ENCODE results near the gene ZBTB2. TPM values are rescaled to one million over a fixed set of nuclear protein-coding genes. Genes with fewer than 3 reads are reported as not detected.
"Not testable (repeated sequence)": the region's sequence is repeated elsewhere in the genome, so short reads cannot be mapped to it uniquely, and the experiment has no call there.

The ZBTB2 gene
- total RNA-seq, 2 donors from 2014 or later: 11.4 to 15.2 TPM

GRCh38 chr6:151385177-151385576, 6.2 kb downstream of the ZBTB2 start:
- Histone ChIP-seq H3K9me3 (ENCODE audit: control insufficient read depth, low read length) (no peaks in the 10 kb centered on the region), H3K4me1 (ENCODE audit: control insufficient read depth, insufficient read depth, low read length) (peaks cover 4% of the 10 kb centered on the region), H3K36me3 (ENCODE audit: control insufficient read depth, insufficient read depth, low read length) (peaks cover 12% of the 10 kb centered on the region), H3K9ac (ENCODE audit: extremely low read depth, low read length, poor library complexity, severe bottlenecking) (no peak overlapping the region), H3K27ac (ENCODE audit: low read depth, low read length) (no peak overlapping the region), H3K27me3 (ENCODE audit: control insufficient read depth, insufficient read depth, low read length, poor library complexity, severe bottlenecking) (no peaks in the 10 kb centered on the region), H3K4me3 (ENCODE audit: low read length) (no peak overlapping the region)
- Mint-ChIP-seq H3K4me3 (no peak overlapping the region), H3K36me3 (ENCODE audit: low read depth) (peaks cover 11% of the 10 kb centered on the region), H3K9me3 (no peaks in the 10 kb centered on the region), H3K27ac (no peak overlapping the region), H3K27me3 (ENCODE audit: insufficient read depth) (no peaks in the 10 kb centered on the region), H3K4me1 (peaks cover 29% of the 10 kb centered on the region)
- 95% methylated on average over 1 of the region's 1 CpG; no CpG with 5 or more reads in 1 of the 2 experiments for WGBS, 2 experiments (ENCODE audit: insufficient coverage in 1 of 2, insufficient read length in 1 of 2)
- no peak for TF ChIP-seq CTCF (conservative IDR thresholded peaks at IDR 0.05)
- DNase-seq: no peak

DNA sequence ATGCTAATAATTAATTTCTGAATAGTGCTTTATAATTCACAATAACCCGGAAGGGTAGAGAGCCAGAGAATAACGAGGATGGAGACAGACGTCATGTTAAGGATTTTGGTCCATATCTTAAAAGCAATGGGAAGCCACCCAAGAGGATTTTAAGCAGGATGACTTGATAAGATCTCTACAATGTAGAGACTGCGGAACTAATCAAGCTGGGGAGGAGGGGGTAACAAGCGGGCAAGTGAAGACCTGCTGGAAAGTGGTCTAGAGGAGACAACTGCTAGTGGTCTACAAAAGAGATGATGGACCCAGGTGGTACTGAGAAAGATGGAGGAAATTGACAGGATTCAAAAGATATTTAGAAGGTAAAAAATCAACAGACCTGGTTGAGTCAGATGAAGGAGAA, 7.2 kb downstream of the ZBTB2 start:
- H3K4me1 Mint-ChIP-seq: peaks cover 28% of the 10 kb centered on the region
- Histone ChIP-seq H3K9me3 (ENCODE audit: control insufficient read depth, low read length) (no peaks in the 10 kb centered on the region), H3K36me3 (ENCODE audit: control insufficient read depth, insufficient read depth, low read length) (peaks cover 12% of the 10 kb centered on the region), H3K9ac (ENCODE audit: extremely low read depth, low read length, poor library complexity, severe bottlenecking) (no peak overlapping the region), H3K4me1 (ENCODE audit: control insufficient read depth, insufficient read depth, low read length) (peaks cover 4% of the 10 kb centered on the region), H3K4me3 (ENCODE audit: low read length) (no peak overlapping the region), H3K27ac (ENCODE audit: low read depth, low read length) (no peak overlapping the region), H3K27me3 (ENCODE audit: control insufficient read depth, insufficient read depth, low read length, poor library complexity, severe bottlenecking) (no peaks in the 10 kb centered on the region)
- whole genome bisulfite sequencing, 2 experiments (ENCODE audit: insufficient coverage in 1 of 2, insufficient read length in 1 of 2): 86 to 93% methylated on average over 5 of the region's 5 CpGs
- TF ChIP-seq CTCF (conservative IDR thresholded peaks at IDR 0.05): no peak
- H3K36me3 Mint-ChIP-seq (ENCODE audit: low read depth): peaks cover 11% of the 10 kb centered on the region
- H3K27me3 Mint-ChIP-seq (ENCODE audit: insufficient read depth): no peaks in the 10 kb centered on the region
- no peak overlapping the region for H3K27ac Mint-ChIP-seq
- no peak for DNase-seq
- H3K4me3 Mint-ChIP-seq: no peak overlapping the region
- no peaks in the 10 kb centered on the region for H3K9me3 Mint-ChIP-seq

DNA sequence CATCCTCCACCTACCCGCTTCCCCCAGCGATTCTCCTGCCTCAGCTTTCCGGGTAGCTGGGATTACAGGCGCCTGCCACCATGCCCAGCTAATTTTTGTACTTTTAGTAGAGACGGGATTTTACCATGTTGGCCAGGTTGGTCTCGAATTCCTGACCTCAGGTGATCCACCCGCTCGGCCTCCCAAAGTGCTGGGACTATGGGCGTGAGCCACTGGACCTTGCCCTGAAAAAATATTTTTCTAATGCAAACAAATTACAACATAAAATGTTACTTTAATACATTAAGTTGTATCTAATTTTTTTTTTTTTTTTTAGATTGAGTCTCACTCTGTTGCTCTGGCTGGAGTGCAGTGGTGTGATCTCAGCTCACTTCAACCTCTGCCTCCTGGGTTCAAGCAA, 8.7 kb downstream of the ZBTB2 start:
- H3K4me1 Mint-ChIP-seq: peaks cover 26% of the 10 kb centered on the region
- not testable (repeated sequence) for H3K4me3 ChIP-seq (ENCODE audit: low read length); H3K27ac Mint-ChIP-seq; H3K4me1 ChIP-seq (ENCODE audit: control insufficient read depth, insufficient read depth, low read length); H3K9ac ChIP-seq (ENCODE audit: extremely low read depth, low read length, poor library complexity, severe bottlenecking); H3K9me3 Mint-ChIP-seq; H3K36me3 ChIP-seq (ENCODE audit: control insufficient read depth, insufficient read depth, low read length); H3K27ac ChIP-seq (ENCODE audit: low read depth, low read length); DNase-seq; H3K9me3 ChIP-seq (ENCODE audit: control insufficient read depth, low read length); H3K27me3 ChIP-seq (ENCODE audit: control insufficient read depth, insufficient read depth, low read length, poor library complexity, severe bottlenecking); H3K4me3 Mint-ChIP-seq; H3K27me3 Mint-ChIP-seq (ENCODE audit: insufficient read depth)
- peaks cover 11% of the 10 kb centered on the region for H3K36me3 Mint-ChIP-seq (ENCODE audit: low read depth)
- 96 to 100% methylated on average over 7 to 9 of the region's 9 CpGs for WGBS, 2 experiments (ENCODE audit: insufficient coverage in 1 of 2, insufficient read length in 1 of 2)

DNA sequence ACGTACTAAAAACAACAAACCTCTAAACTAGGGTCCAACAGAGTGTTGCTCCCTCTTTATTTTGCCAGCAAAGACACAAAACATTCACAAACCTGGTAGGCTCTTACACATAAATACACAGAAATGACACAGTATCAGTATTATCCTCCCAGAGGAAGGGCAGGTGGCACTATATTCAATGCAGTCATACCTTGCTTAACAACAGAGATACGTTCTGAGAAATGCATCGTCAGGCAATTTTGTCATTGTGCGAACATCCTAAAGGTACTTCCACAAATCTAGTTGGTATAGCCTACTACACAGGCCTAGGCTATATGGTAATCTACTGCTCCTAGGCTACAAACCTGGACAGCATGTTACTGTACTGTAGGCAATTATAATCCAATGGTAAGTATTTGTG, 9.6 kb downstream of the ZBTB2 start:
- H3K27me3 ChIP-seq (ENCODE audit: control insufficient read depth, insufficient read depth, low read length, poor library complexity, severe bottlenecking): no peaks in the 10 kb centered on the region
- peaks cover 4% of the 10 kb centered on the region for H3K9me3 ChIP-seq (ENCODE audit: control insufficient read depth, low read length)
- 94% methylated on average over 4 of the region's 4 CpGs for WGBS, 2 experiments (ENCODE audit: insufficient coverage in 1 of 2, insufficient read length in 1 of 2)
- Mint-ChIP-seq H3K4me3 (no peak overlapping the region), H3K27me3 (ENCODE audit: insufficient read depth) (no peaks in the 10 kb centered on the region), H3K36me3 (ENCODE audit: low read depth) (peaks cover 5% of the 10 kb centered on the region), H3K9me3 (peaks cover 2% of the 10 kb centered on the region), H3K27ac (peak overlapping the region; percentile 24), H3K4me1 (peaks cover 21% of the 10 kb centered on the region)
- no peaks in the 10 kb centered on the region for H3K4me1 ChIP-seq (ENCODE audit: control insufficient read depth, insufficient read depth, low read length)
- TF ChIP-seq CTCF (conservative IDR thresholded peaks at IDR 0.05): no peak
- H3K36me3 ChIP-seq (ENCODE audit: control insufficient read depth, insufficient read depth, low read length): peaks cover 5% of the 10 kb centered on the region
- no peak overlapping the region for H3K27ac ChIP-seq (ENCODE audit: low read depth, low read length)
- H3K4me3 ChIP-seq (ENCODE audit: low read length): no peak overlapping the region
- DNase-seq: no peak
- H3K9ac ChIP-seq (ENCODE audit: extremely low read depth, low read length, poor library complexity, severe bottlenecking): no peak overlapping the region

Data from endodermal cell (in vitro differentiated cells).